DOHH2 (cell line): ENCODE results near the gene ST6GALNAC1.

ENCODE experiments used
- H3F3A ChIP-seq: fragments of 200-600 bp; sonication (generic), shearing (Covaris generic); 2 replicates; pipeline ENCODE4 v1.6.0; 2016; ENCODE audit warnings: antibody characterized with exemption, mild to moderate bottlenecking; ENCODE audit not compliant: control insufficient read depth, insufficient read depth
- H3K27ac ChIP-seq: fragments of 200-600 bp; sonication (generic); 2 replicates; pipeline ENCODE4 v1.5.1; 2014; ENCODE audit warnings: low read depth, mild to moderate bottlenecking, low read length, moderate library complexity
- H3K27me3 ChIP-seq: fragments of 200-600 bp; sonication (generic); 2 replicates; pipeline ENCODE4 v1.6.1; 2014; ENCODE audit warnings: mild to moderate bottlenecking, low read length, mixed read lengths; ENCODE audit not compliant: control insufficient read depth
- H3K36me3 ChIP-seq: fragments of 200-600 bp; sonication (generic); 2 replicates; pipeline ENCODE4 v1.6.1; 2014; ENCODE audit warnings: mild to moderate bottlenecking, low read length, moderate library complexity, mixed read lengths; ENCODE audit not compliant: control insufficient read depth
- H3K4me1 ChIP-seq: fragments of 200-600 bp; sonication (generic); 2 replicates; pipeline ENCODE4 v1.6.1; 2014; ENCODE audit warnings: mild to moderate bottlenecking, low read length, mixed read lengths; ENCODE audit not compliant: control insufficient read depth
- H3K4me2 ChIP-seq: fragments of 200-600 bp; sonication (generic); 2 replicates; pipeline ENCODE4 v1.6.0; 2014; ENCODE audit warnings: mild to moderate bottlenecking, low read length, moderate library complexity
- H3K4me3 ChIP-seq: fragments of 200-600 bp; sonication (generic); 2 replicates; pipeline ENCODE4 v1.5.1; 2014; ENCODE audit warnings: mild to moderate bottlenecking, low read length, mixed read lengths
- H3K79me2 ChIP-seq: fragments of 200-600 bp; sonication (generic); 2 replicates; pipeline ENCODE4 v1.6.1; 2014; ENCODE audit warnings: mild to moderate bottlenecking, low read length, mixed read lengths; ENCODE audit not compliant: control insufficient read depth
- H3K9me2 ChIP-seq: fragments of 200-600 bp; sonication (generic); replicated peaks from 2 replicates; pipeline ENCODE4 v1.6.1; 2014; ENCODE audit warnings: mild to moderate bottlenecking, low read length, mixed read lengths; ENCODE audit not compliant: control insufficient read depth
- H3K9me3 ChIP-seq: fragments of 200-600 bp; sonication (generic); 2 replicates; pipeline ENCODE4 v1.6.1; 2014; ENCODE audit warnings: antibody characterized with exemption, low read length, mixed read lengths; ENCODE audit not compliant: control insufficient read depth, insufficient read depth
- H4K20me1 ChIP-seq: fragments of 200-600 bp; sonication (generic); 2 replicates; pipeline ENCODE4 v1.6.0; 2014; ENCODE audit warnings: low read depth, mild to moderate bottlenecking, antibody characterized with exemption, low read length, moderate library complexity; ENCODE audit not compliant: control insufficient read depth, insufficient read depth
- EZH2phosphoT487 ChIP-seq: fragments of 200-600 bp; sonication (generic); IDR thresholded peaks from 2 replicates; pipeline ENCODE4 v1.6.1; 2017; ENCODE audit warnings: borderline replicate concordance, mild to moderate bottlenecking, antibody characterized with exemption, low read length, moderate library complexity, mixed read lengths
- TF ChIP-seq, protein P1 (sequence below): fragments of 200-600 bp; sonication (generic); IDR thresholded peaks from one replicate; pipeline ENCODE4 v1.5.1; 2014; ENCODE audit warnings: antibody characterized with exemption, mild to moderate bottlenecking, low read depth, low read length; ENCODE audit not compliant: poor library complexity, severe bottlenecking

ST6GALNAC1 gene

DNA sequence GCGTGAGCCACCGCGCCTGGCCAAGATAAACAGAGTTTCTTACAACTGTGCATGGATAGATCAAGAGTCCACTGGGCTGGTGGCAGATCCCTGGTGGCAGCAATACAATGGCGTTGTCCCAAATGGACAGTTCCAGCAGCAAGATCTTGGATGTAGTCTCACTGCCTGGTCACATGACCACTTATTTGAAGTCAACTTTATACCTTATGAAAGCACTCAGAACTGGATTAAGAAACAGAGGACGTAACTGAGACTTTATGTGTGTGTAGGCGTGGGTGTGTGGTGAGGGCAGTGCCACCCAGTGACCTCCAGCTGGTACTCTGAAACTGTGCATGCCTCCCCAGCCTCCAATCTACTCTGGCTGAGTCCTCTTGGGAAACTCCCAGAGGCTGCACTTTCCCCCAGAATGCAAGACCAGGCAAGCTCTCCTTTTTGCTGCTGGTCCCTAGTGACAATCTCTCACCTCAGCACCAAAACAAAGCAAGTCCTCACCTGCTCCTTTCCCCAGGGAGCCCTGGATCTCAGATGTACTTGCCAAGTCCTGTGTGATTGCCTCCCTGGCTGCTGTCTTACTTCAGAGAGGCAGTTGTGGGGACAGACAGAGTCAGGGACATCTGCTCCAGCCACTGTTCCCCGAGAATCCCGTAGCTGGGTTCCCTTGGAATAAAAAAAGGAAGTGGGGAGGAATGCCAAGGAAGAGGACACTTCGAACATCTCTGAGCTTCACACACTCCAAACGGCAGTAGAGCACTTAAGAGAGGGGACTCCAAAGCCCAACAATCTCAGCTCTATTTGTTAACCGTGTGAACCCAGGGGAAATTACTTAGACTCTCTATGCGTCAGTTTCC, 46.2 kb downstream of the ST6GALNAC1 start:
- Histone ChIP-seq H3K4me3 (no peak overlapping the region), H3K79me2 (no peaks in the 10 kb centered on the region), H3K4me1 (no peaks in the 10 kb centered on the region), H3K4me2 (no peak overlapping the region), H3K27me3 (peaks cover 17% of the 10 kb centered on the region; the same call in 1 of the 2 replicates), H3K27ac (no peak overlapping the region), H3K9me2 (no peaks in the 10 kb centered on the region), H3K9me3 (no peaks in the 10 kb centered on the region), H3K36me3 (no peaks in the 10 kb centered on the region), H3F3A (no peaks in the 10 kb centered on the region), H4K20me1 (no peaks in the 10 kb centered on the region)
- TF ChIP-seq, protein P1, sequence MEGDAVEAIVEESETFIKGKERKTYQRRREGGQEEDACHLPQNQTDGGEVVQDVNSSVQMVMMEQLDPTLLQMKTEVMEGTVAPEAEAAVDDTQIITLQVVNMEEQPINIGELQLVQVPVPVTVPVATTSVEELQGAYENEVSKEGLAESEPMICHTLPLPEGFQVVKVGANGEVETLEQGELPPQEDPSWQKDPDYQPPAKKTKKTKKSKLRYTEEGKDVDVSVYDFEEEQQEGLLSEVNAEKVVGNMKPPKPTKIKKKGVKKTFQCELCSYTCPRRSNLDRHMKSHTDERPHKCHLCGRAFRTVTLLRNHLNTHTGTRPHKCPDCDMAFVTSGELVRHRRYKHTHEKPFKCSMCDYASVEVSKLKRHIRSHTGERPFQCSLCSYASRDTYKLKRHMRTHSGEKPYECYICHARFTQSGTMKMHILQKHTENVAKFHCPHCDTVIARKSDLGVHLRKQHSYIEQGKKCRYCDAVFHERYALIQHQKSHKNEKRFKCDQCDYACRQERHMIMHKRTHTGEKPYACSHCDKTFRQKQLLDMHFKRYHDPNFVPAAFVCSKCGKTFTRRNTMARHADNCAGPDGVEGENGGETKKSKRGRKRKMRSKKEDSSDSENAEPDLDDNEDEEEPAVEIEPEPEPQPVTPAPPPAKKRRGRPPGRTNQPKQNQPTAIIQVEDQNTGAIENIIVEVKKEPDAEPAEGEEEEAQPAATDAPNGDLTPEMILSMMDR = no peak
- TF ChIP-seq EZH2phosphoT487 = no peak

DNA sequence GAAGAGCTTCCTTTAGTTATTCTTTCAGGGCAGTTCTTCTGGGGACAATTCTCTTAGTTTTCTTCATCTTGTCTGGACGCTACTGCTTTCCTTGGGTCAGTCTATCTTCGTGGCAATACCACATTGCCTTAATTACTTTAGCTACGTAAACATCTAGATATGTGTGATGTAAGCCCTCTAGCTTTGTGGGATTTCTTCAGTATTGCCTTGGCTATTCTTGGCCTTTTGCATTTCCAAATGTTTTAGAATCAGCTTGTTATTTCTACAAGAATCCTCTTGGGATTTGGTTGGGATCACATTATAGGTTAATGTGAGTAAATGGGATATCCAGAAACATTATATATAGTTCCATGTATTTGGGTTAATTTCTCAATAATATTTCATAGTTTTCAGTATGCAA, 48.9 kb downstream of the ST6GALNAC1 start:
- Histone ChIP-seq H3K79me2 (no peaks in the 10 kb centered on the region), H3F3A (no peaks in the 10 kb centered on the region), H3K4me2 (no peak overlapping the region), H3K27me3 (peaks cover 13% of the 10 kb centered on the region), H3K36me3 (no peaks in the 10 kb centered on the region), H3K9me3 (no peaks in the 10 kb centered on the region), H4K20me1 (no peaks in the 10 kb centered on the region), H3K9me2 (no peaks in the 10 kb centered on the region), H3K4me3 (no peak overlapping the region), H3K27ac (no peak overlapping the region), H3K4me1 (no peaks in the 10 kb centered on the region)
- no peak for TF ChIP-seq EZH2phosphoT487
- TF ChIP-seq, protein P1 = no peak

DNA sequence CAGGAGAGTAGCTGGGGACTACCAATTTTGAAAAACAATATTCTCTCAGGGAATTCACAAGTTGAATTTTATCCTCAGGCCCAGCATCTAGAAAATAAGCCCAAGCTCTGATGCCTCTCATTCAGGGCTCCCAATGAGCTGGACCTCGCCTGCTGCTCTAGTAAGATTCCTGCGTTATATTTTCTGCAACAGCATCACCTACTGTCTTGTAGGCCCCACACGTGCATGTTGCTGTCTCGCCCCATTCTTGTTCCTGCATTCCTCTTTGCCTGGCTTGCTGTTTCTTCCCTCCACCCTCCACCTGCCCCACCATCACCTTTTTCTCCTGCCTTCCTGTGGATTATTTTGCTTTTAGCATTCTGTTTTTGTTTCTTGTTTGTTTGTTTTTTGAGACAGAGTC, 49.6 kb downstream of the ST6GALNAC1 start:
- no peaks in the 10 kb centered on the region for H3K4me1 ChIP-seq
- peaks cover 18% of the 10 kb centered on the region for H3K27me3 ChIP-seq
- H3K79me2 ChIP-seq = no peaks in the 10 kb centered on the region
- no peaks in the 10 kb centered on the region for H3K9me3 ChIP-seq
- no peaks in the 10 kb centered on the region for H3F3A ChIP-seq
- H3K4me2 ChIP-seq = no peak overlapping the region
- no peaks in the 10 kb centered on the region for H3K9me2 ChIP-seq
- no peaks in the 10 kb centered on the region for H4K20me1 ChIP-seq
- H3K27ac ChIP-seq = no peak overlapping the region
- H3K36me3 ChIP-seq = no peaks in the 10 kb centered on the region
- H3K4me3 ChIP-seq = no peak overlapping the region
- TF ChIP-seq EZH2phosphoT487 = no peak
- TF ChIP-seq, protein P1 = no peak
